Measurements from ENCODE around the gene ANO10. TPM values are rescaled to one million over a fixed set of nuclear protein-coding genes. Genes with fewer than 3 reads are reported as not detected.
"Not testable (repeated sequence)": the region's sequence is repeated elsewhere in the genome, so short reads cannot be mapped to it uniquely, and the experiment has no call there.

Gene ANO10
- total RNA-seq, 1 experiment from 2014 or later, result 26.8 TPM

DNA sequence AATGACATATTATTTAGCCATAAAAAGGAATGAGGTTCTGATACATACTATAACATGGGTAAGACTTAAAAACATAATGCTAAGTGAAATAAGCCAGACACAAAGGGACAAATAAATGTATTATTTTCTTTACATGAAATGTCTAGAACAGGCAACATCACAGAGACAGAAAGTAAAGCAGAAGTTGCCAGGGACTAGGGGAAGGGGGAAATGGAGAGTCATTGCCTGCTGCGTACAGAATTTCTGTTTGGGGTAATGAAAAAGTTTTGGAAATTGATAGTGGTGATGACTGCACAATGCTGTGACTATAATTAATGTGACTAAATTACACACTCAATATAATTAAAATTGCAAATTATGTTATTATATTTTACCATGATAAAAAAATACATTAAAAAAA lies 99.9 kb downstream of the ANO10 start:
- CTCF ChIA-PET, result no interaction called here
- H3K4me1 Mint-ChIP-seq (ENCODE audit: low read depth, unreplicated experiment), result no peaks in the 10 kb centered on the region
- H3K36me3 Mint-ChIP-seq (ENCODE audit: insufficient read depth, unreplicated experiment), result no peaks in the 10 kb centered on the region
- no peaks in the 10 kb centered on the region for H3K27me3 Mint-ChIP-seq (ENCODE audit: unreplicated experiment)
- H3K27ac Mint-ChIP-seq (ENCODE audit: unreplicated experiment), result no peak overlapping the region
- BruUV-seq (replicated peaks), result no TSS peak
- intact Hi-C loops (cut with micrococcal nuclease; ENCODE audit: unreplicated experiment), result no loop called here
- DNase-seq, result no peak
- H3K9me3 Mint-ChIP-seq (ENCODE audit: low read depth, unreplicated experiment), result no peaks in the 10 kb centered on the region
- H3K4me3 Mint-ChIP-seq (ENCODE audit: low read depth, unreplicated experiment), result no peak overlapping the region
- TF ChIP-seq, protein P1, sequence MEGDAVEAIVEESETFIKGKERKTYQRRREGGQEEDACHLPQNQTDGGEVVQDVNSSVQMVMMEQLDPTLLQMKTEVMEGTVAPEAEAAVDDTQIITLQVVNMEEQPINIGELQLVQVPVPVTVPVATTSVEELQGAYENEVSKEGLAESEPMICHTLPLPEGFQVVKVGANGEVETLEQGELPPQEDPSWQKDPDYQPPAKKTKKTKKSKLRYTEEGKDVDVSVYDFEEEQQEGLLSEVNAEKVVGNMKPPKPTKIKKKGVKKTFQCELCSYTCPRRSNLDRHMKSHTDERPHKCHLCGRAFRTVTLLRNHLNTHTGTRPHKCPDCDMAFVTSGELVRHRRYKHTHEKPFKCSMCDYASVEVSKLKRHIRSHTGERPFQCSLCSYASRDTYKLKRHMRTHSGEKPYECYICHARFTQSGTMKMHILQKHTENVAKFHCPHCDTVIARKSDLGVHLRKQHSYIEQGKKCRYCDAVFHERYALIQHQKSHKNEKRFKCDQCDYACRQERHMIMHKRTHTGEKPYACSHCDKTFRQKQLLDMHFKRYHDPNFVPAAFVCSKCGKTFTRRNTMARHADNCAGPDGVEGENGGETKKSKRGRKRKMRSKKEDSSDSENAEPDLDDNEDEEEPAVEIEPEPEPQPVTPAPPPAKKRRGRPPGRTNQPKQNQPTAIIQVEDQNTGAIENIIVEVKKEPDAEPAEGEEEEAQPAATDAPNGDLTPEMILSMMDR (IDR thresholded peaks at IDR 0.05; ENCODE audit: unreplicated experiment), result no peak

DNA sequence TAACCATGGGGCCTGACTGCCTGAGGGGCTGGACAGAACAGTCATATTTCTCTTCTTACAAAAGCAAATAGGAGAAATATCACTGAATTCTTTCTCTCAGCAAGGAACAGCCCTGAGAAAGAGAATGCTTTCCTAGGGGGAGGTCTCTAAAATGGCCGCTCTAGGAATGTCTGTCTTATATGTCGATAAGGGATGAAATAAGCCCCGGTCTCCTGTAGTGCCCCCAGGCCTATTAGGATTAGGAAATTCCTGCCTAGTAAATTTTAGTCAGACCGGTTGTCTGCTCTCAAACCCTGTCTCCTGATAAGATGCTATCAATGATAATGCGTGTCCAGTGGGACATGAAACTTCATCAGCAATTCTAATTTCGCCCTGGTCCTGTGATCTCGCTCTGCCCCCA lies 103.3 kb downstream of the ANO10 start:
- H3K4me1 Mint-ChIP-seq (ENCODE audit: low read depth, unreplicated experiment), result peaks cover 14% of the 10 kb centered on the region
- DNase-seq; intact Hi-C loops (cut with micrococcal nuclease; ENCODE audit: unreplicated experiment); BruUV-seq (replicated peaks); H3K9me3 Mint-ChIP-seq (ENCODE audit: low read depth, unreplicated experiment); CTCF ChIA-PET; H3K36me3 Mint-ChIP-seq (ENCODE audit: insufficient read depth, unreplicated experiment); H3K4me3 Mint-ChIP-seq (ENCODE audit: low read depth, unreplicated experiment); H3K27me3 Mint-ChIP-seq (ENCODE audit: unreplicated experiment); H3K27ac Mint-ChIP-seq (ENCODE audit: unreplicated experiment): not testable (repeated sequence)

DNA sequence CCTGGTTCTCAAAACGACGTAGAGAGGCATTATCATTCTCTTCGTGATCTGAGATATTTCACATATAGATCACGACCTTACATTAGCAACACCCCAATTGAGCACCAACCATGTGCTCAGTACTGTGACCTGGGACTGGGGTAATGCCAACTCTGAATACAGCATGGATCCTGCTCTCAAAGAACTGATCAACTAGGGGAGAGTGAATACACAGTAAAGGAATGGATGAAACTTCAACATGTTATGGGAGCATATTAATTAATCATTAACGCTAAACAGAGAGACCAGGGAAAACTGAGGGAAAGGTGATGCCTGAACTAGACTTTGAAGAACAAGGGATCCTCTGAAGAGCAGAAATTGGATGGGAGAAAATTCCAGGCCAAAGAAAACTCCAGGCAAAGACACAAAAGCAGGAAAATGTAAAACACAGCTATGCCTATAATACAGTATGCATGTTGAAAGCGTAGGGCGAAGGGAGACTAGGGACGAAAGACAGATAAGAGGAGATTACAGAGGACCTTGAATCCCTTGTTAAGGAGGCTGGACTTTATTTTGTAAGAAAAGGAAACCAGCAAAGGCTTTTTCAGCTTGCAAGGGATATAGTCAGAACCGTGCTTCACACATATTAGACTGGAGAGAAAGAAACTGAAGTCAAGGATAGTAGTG lies 105.7 kb downstream of the ANO10 start:
- H3K27me3 Mint-ChIP-seq (ENCODE audit: unreplicated experiment), result no peaks in the 10 kb centered on the region
- H3K27ac Mint-ChIP-seq (ENCODE audit: unreplicated experiment), result no peak overlapping the region
- TF ChIP-seq, protein P1 (IDR thresholded peaks at IDR 0.05; ENCODE audit: unreplicated experiment), result no peak
- no TSS peak for BruUV-seq (replicated peaks)
- no peaks in the 10 kb centered on the region for H3K36me3 Mint-ChIP-seq (ENCODE audit: insufficient read depth, unreplicated experiment)
- no peak for DNase-seq
- H3K4me3 Mint-ChIP-seq (ENCODE audit: low read depth, unreplicated experiment), result no peak overlapping the region
- H3K4me1 Mint-ChIP-seq (ENCODE audit: low read depth, unreplicated experiment), result peaks cover 14% of the 10 kb centered on the region
- intact Hi-C loops (cut with micrococcal nuclease; ENCODE audit: unreplicated experiment), result no loop called here
- CTCF ChIA-PET, result no interaction called here
- H3K9me3 Mint-ChIP-seq (ENCODE audit: low read depth, unreplicated experiment), result no peaks in the 10 kb centered on the region

DNA sequence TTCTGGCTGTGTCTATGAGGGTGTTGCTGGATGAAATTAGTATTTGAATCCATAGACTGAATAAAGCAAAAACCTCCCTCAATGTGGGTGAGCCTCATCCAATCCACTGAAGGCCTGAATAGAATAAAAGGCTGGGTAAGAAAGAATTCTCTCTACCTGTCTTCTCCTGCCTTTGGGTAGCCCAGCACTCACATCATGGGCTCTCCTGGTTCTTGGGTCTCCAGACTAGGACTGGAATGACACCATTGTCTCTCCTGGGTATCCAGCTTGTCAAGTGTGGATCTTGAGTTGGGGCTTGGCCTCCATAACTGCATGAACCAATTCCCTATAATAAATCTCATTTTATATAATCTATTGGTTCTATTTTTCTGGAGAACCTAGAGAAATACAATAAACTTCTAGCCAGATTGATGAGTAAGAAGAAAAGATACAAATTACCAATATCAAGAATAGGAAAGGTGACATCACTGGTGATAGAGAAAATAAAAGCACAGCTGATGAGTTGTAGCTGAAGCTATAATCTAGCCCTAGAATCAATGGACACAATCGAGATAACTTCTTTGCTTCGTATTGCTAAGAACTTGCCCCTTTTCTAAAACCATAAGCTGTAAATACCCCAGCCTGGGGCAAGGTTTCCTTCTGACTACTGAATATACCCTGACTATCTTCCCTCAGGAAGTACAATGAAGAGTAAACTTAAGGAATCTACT lies 106.4 kb downstream of the ANO10 start:
- intact Hi-C loops (cut with micrococcal nuclease; ENCODE audit: unreplicated experiment), result no loop called here
- CTCF ChIA-PET, result no interaction called here
- H3K4me1 Mint-ChIP-seq (ENCODE audit: low read depth, unreplicated experiment), result peaks cover 14% of the 10 kb centered on the region
- H3K27ac Mint-ChIP-seq (ENCODE audit: unreplicated experiment), result no peak overlapping the region
- no TSS peak for BruUV-seq (replicated peaks)
- H3K4me3 Mint-ChIP-seq (ENCODE audit: low read depth, unreplicated experiment), result no peak overlapping the region
- no peak for DNase-seq
- no peaks in the 10 kb centered on the region for H3K36me3 Mint-ChIP-seq (ENCODE audit: insufficient read depth, unreplicated experiment)
- no peaks in the 10 kb centered on the region for H3K27me3 Mint-ChIP-seq (ENCODE audit: unreplicated experiment)
- TF ChIP-seq, protein P1 (IDR thresholded peaks at IDR 0.05; ENCODE audit: unreplicated experiment), result no peak
- no peaks in the 10 kb centered on the region for H3K9me3 Mint-ChIP-seq (ENCODE audit: low read depth, unreplicated experiment)
